Hematopoietic multipotent progenitor cell treated with erythropoietin and hydrocortisone succinate and interleukin-3 and kit ligand, for 15 days (in vitro differentiated cells): ENCODE data around the gene FAM181B.

ENCODE experiments used
- DNase-seq: peaks from one replicate; pipeline ENCODE4 v3.0.0-alpha.2; 2015; ENCODE audit warnings: low spot score

The FAM181B gene, protein sequence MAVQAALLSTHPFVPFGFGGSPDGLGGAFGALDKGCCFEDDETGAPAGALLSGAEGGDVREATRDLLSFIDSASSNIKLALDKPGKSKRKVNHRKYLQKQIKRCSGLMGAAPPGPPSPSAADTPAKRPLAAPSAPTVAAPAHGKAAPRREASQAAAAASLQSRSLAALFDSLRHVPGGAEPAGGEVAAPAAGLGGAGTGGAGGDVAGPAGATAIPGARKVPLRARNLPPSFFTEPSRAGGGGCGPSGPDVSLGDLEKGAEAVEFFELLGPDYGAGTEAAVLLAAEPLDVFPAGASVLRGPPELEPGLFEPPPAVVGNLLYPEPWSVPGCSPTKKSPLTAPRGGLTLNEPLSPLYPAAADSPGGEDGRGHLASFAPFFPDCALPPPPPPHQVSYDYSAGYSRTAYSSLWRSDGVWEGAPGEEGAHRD

DNA sequence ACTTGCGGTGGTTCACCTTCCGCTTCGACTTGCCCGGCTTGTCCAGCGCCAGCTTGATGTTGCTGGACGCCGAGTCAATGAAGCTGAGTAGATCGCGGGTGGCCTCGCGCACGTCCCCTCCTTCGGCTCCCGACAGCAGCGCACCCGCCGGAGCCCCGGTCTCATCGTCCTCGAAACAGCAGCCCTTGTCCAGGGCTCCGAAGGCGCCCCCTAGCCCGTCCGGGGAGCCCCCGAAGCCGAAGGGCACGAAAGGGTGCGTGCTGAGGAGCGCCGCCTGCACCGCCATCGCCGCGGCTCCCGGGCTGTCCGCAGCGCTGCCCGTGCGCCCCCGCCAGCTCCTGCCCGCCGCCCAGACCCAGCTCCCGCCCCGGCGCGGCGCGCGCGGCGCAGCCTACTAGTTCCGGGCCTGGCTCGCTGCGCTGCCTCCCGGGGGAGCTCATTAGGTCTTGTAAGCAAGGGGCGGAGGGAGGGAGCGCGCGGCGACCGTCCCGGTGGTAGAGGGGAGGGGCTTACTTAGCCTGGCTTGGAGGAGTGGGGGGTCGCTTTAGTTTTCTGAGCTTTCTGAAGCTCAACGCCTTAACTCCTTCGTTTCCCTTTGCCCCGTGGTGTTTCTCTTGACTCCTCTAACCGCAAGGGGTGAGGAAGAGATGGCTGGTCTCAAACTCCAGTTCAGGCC, at the start of gene FAM181B:
FAM181B (minus strand) TSS at position 421 of the 676 bp plus-strand sequence; CDS start at position 286, 135 bp downstream.
- DNase-seq, result no peak

DNA sequence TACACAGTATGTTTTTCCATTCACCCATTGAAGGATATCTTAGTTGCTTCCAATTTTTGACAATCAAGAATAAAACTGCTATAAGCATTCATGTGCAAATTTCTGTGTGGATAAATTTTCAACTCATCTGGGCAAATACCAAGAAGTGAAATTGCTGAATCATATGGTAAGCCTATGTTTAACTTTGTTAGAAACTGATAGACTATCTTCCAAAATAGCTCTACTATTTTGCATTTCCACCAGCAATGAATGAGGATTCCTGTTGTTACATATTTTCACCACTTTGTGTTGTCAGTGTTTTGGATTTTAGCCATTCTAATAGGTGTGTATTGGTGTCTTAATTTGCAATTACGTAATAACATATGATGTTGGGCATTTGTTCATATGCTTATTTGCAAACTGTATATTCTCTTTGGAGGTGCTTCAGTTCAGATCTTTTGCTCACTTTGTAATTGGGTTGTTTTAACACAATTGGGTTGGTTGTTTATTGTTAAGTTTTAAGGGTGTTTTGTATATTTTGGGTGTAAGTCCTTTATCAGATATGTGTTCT, 49.2 kb upstream of the FAM181B start:
- DNase-seq, result no peak

DNA sequence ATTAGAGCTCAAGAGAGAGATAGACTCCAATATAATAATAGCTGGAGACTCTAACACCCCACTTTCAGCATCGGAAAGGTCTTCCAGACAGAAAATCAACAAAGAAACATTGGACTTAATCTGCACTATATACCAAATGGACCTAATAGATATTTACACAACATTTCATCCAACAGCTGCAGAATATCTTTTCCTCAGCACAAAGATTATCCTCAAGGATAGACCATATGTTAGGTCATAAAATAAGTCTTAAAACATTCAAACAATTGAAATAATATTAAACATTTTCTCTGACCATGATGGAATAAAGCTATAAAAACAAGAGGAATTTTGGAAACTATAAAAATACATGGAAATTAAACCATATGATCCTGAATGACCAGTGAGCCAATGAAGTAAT, 45.1 kb upstream of the FAM181B start:
- DNase-seq, result no peak

DNA sequence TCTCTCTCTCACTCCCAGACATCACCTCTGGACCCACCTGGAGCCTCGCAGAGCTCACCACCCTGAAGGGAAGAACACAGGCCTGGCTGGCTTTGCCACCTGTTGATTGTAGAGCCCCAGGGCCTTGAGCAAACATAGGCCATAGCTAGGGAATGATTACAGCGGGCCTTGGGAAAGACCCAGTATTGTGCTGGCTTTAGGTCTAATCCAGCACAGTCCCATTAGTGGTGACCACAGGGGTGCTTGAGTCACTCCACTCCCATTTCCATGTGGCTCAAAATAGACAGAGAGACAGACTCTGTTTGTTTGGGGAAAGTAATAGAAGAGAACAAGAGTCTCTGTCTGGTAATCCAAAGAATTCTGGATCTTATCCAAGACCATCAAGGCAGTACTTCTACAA, 42.7 kb upstream of the FAM181B start:
- no peak for DNase-seq

DNA sequence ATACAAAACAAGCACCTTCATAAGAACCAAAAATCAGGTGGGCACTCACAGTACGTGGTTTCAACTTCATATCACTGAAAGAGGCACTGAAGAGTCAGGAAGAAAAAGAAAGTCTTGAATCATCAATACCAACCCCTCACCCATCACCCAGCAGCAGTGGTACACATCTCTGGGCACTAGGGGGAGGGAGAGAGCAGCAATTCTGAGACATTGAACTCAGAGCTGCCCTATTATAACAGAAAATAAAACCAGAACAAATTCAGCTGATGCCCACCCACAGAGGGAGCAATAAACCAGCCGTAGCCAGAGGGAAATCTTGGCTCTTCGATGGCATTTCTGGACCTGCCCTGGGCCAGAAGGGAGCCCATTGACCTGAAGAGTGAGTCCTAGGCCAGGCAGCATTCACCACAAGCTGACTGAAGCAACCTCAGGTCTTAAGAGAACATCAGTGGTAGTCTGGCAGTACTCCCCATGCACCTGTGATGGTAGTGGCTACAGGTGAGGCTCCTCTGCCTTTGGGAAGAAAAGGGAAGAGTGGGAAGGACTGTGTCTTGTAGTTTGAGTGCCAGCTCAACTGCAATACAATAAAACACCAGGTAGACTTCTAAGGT, 42.2 kb upstream of the FAM181B start:
- peak; percentile 22 for DNase-seq

DNA sequence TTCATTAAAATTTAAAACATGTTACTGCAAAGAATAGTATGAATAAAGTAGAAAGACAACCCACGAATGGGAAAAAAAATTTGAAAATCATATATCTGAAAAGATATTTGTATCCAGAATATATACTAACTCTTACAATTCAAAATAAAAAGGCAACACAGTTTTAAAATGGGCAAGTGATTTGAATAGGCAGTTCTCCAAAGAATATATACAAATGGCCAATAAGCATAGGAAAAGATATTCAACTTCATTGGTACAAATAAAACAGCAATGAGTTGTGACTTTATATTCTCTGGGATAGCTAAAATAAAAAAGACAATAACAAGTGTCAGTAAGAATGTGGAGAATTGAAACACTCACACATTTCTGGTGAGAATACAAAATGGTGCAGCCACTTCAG, 41.6 kb upstream of the FAM181B start:
- DNase-seq, result no peak

DNA sequence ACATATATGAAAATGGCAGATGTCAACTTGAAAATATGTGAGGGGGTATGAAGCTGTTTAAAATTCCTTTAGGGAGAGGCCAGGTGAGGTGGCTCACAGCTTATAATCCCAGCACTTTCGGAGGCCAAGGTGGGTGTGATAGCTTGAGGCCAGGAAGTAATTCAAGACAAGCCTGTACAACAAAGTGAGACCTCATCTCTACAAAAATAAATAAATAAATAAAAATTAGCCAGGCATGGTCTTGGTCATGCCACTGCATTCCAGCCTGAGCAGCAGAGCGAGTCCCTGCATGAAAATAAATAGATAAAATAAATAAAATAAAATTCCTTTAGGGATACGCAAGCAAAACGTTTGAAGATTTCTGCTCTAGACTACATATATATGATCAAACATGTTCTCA, 38.1 kb upstream of the FAM181B start:
- DNase-seq, result no peak

DNA sequence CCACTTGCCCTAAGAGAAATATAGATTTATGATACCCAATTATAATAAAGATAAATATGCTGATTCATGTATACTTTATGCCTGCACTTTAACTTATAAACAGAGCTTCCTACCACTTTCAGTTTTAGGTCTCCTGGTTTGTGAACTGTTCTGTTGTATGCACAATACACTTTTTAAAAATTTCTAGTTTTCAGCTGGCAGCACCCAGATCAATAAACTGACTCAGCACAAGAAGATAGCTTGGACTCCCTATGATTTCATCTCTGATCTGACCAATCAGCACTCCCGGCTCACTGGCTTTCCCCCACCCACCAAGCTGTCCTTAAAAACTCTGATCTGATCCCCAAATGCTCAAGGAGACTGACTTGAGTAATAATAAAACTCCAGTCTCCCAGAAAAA, 33.5 kb upstream of the FAM181B start:
- no peak for DNase-seq

DNA sequence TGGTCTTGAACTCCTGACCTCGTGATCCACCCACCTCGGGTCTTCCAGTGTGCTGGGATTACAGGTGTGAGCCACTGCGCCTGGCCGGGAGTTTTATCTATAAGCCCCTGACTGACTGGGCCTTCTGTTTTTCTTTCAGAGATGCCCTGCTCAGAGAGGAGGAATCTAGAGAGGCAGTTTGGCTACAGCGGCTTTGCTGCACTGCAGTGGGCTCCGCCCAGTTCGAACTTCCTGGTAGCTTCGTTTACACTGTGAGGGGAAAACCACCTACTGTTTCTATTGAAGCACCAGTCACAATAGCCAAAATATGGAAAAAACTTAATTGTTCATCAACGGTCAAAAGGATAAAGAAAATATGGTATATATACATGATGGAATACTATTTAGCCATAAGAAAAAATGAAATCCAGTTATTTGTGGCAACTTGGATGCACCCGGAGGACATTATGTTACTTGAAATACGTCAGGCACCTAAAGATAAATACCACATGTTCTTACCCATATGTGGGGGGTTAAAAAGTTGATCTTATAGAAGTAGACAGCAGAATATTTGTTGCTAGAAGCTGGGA, 31.9 kb upstream of the FAM181B start:
- DNase-seq, result no peak

DNA sequence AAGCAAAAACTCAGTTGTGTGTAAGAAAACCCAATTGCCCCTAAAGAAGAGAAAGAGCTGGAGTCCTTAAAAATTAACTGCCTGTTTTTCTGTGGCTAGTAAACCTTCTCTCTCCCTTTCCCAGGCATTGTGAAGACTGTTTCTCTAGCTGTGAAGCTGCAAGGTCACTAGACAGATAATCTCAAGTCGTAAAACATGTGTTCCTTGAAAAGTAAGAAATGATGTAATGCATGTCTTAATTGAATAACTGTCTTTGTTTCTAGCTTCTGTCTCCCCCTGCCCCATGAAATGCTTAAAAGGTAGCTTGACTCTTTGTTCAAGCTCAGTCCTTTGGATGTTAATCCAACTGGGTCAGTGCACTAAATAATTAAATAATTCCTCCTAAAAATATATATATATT, 29.5 kb upstream of the FAM181B start:
- no peak for DNase-seq

DNA sequence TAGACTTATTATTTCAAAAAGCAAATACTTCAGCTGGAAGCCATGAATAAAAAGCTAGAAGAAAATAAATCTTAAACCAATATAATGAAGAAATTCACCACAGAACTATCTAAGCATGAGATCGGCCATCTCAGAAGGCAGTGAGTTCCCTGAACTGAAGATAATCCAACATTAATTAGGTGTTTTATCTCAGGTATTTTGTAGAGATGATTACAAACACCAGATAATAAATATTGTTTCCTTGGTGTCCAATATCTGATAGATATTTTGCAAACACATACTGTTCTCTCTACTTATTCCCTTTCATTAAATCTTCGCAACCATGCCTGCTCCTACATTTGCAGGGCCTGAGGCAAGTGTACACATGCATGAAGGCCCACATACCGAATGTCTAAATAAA, 26.0 kb upstream of the FAM181B start:
- no peak for DNase-seq

DNA sequence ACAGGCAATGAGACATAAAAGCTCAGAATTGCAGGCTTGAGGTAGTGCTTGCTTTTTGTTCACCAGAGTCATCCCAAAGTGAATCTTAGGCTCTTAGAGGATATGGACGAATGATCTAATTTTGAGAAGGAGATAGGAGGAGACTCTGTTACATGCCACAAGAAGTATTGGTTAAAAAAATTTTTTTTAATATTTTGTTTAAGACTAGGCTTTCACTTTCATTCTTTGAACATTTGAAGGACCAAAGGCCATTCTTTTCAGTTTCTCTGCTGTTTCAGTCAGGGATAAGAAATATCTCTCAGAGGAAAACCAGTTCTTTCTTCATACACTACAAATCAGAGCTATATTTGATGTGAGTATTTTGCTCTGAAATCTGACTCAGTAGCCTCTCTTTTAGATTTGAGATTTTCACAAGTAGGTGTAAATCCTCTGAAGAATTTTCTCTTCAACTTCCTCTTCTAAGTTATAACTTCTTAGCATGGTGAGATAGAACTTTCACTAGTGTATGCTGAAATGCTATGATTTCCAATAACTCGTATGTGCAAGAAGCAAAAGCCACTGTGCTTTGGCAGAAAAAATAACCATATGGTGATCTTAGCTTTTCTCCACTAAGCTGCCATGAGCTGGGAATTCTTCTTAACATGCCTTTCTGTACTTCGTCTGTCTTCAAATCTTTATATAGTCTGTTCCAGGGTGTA, 24.1 kb upstream of the FAM181B start:
- no peak for DNase-seq

DNA sequence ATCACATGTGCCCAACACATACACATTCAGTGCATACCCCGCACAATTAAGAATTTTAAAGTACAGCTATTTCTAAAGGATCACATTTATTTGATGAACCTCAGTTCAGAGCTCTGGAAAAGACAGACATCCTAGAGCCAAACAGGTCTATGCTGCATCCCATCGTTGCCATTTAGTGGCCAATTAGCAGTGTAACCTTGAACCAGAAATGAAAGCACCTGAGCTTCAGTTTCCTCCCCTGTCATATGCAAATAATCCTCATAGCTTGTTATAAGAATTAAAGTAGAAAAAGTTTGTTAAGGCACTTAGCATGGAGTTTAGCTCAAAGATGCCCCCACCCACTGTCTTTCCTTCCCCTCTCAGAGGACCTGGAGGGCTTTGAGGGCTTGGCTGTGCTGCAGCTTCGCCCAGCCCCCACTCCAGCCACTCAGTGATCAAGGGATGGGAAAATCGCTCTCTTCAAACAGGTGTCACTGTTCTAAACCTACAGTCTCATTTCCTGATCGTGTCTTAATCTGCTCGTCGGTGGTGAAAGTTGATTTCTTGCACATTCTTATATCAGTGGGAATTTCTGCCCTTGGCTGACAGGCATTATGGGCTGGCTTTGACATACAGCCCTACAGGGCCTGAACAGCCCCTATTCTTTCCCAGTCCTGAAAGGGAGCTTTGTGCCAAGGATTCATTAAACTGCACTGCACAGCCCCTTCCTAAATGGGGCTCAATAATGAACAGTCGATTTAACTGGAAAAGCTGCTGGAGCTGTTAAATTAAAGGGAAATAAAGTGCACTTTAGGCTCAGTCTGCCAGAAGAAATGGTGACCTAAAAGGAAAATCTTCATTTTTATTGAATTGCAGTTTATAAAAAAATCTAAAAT, 23.3 kb upstream of the FAM181B start:
- no peak for DNase-seq

DNA sequence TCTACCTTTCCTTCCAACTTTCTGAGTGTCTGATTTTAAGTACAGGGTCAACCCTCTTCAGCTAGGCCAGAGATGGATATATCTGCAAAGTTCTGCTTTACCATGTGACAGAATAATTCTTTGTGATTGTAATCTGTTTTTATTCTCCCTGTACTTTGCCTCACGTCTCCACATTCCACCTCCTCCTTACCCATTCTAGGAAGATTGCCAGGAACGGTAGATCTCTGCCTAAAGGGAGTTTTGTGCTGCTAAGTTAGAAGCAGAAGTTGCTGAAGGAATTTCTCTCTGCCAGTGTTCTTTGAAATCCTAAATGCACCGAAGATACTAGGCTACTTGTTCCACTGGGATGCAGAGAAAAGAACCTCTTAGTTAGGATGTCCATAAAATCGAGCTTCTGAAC, 20.7 kb upstream of the FAM181B start:
- DNase-seq, result no peak

DNA sequence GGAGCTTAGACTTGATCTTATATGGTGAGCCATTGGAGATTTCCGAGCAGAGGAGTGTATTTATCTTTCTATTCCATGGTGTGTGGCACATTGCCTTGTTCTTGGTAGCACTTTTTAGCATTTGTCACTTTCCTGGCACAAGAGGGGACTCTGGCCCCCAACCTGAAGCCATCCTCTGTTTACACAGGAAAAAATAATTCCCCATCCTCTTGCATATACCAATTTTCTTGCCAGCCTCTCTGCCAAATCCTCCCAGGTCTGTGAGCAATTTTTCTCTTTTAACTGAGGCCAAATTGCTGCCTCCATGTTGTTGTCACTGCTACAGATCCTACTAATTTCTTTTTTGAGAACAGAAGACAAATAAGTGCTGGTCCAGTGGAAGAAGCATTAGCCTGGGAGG, 20.3 kb upstream of the FAM181B start:
- no peak for DNase-seq

DNA sequence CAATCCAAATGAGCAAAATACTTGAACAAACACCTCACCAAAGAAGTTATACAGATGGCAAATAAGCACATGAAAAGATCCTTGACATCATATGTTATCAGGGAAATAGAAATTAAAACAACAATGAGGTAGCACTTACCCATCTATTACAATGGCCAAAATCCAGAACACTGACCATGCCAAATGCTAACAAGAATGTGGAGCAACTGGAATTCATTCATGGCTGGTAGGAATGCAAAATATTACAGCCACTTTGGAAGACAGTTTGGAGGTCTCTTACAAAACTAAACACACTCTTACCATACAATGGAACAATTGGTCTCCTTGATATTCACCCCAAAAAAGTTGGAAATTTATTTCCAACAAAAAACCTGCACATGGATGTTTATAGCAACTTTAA, 19.1 kb upstream of the FAM181B start:
- no peak for DNase-seq

DNA sequence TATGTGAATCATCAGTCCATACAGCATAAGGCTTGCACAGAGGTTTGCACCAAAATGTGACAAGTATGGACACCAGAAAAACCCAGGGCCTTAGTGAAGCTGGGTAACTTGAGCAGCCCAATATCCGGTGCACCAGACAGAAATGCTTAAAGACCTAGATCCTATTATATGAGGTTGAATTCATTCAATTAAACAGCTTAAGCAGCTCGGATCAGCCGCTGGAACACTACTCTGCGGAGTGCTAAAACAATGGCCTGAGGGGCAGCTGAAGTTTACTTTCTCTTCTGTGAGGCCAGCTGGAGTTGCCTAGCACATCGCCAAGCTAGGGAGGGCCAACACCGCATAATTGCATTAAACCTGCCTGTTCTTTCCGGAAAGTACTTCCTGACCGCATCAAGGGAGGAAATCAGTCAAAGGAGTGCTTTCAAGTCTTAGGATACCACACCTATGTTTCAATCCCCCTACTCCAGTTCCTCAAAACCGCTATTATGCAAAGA, 17.0 kb upstream of the FAM181B start:
- no peak for DNase-seq

DNA sequence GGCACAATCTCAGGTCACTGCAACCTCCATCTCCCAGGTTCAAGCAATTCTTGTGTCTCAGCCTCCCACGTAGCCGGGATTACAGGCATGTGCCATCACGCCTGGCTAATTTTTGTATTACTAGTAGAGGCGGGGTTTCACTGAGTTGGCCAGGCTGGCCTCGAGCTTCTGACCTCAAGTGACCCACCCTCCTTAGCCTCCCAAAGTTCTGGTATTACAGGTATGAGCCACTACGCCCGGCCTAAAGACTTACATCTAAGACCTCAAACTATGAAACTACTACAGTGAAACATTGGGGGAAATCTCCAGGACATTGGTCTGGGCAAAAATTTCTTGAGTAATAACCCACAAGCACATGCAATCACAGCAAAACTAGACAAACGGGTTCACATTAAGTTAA, 13.8 kb upstream of the FAM181B start:
- DNase-seq, result no peak

DNA sequence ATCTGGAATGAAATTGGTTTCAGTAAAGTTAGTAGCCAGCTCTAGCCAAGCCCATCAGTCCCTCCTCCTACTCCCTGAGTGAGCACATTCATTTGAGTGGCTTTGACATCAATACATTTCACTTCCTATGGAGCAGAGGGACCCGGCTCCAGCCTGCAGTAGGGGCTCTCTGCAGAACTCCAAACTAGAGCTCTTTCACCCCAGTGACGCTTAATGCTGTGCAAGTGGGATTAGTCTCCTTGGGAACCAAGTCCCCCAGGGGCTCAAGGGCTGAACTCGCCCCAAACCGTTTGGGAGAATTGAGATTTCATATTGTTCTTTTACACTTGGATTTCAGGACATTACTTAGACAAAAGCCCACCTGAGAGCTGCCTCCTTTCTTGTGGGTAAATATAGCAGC, 4.4 kb upstream of the FAM181B start:
- DNase-seq, result no peak

DNA sequence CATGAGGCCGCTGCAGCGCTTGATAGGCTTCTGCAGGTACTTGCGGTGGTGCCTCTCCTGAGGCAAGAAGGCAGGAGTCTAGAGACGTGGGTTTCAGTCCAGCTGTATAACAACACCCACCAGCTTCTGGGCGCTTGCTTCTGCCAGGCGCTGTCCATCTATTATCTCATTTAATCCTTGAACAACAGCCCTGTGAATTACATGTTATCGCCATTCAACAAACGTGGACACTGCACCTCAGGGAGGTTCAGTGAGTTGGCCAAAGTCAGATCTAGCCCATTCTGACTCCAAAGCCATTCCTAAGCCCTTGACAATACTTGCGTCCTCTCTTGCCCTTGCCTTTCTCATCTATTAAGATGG, 436 bp upstream of the FAM181B start:
- DNase-seq, result no peak
